H1 (cell line): Measurements from ENCODE around the gene ZFTA. TPM values are rescaled to one million over a fixed set of nuclear protein-coding genes. Genes with fewer than 3 reads are reported as not detected.

Source experiments
- CTCF ChIA-PET: fragments of 300-600 bp; sonication (Branson Sonifier 250); formaldehyde crosslinking; loops from one replicate; lab custom pipeline; 2021; ENCODE audit not compliant: partially characterized antibody; lab: Charles Lee
- POLR2A ChIA-PET: fragments of 300-600 bp; sonication (Branson Sonifier 250); formaldehyde crosslinking; loops from one replicate; lab custom pipeline; 2021; ENCODE audit warnings: inconsistent platforms; ENCODE audit not compliant: partially characterized antibody; lab: Charles Lee
- DNase-seq, 2 experiments: peaks; one replicate each; pipeline versions ENCODE4 v3.0.0 to v3.0.0-alpha.2; 2010 to 2022; ENCODE audit warnings: low spot score in 2 of 2, low read depth in 1 of 2, mixed read lengths in 1 of 2
- FAIRE-seq: peaks from 2 replicates; lab custom pipeline; 2011; peaks lifted over from hg19 to GRCh38; lab: Jason Lieb, UNC
- H2AFZ ChIP-seq: 2 replicates; pipeline ENCODE4 v1.8.1; 2012; ENCODE audit warnings: low read length, inconsistent platforms
- H2AK5ac ChIP-seq: 2 replicates; pipeline ENCODE4 v1.6.1; 2013; ENCODE audit warnings: low read depth, low read length
- H2BK120ac ChIP-seq: replicated peaks from 2 replicates; pipeline ENCODE3; 2013; ENCODE audit warnings: low read depth, low read length, inconsistent platforms
- H2BK12ac ChIP-seq: 2 replicates; pipeline ENCODE4 v1.6.1; 2013; ENCODE audit warnings: low read depth, low read length
- H2BK15ac ChIP-seq: 2 replicates; pipeline ENCODE4 v1.6.1; 2013; ENCODE audit warnings: low read length
- H2BK20ac ChIP-seq: 2 replicates; pipeline ENCODE4 v1.6.1; 2013; ENCODE audit warnings: low read length
- H2BK5ac ChIP-seq: 2 replicates; pipeline ENCODE4 v1.6.1; 2013; ENCODE audit warnings: low read depth, low read length
- H3K14ac ChIP-seq: 2 replicates; pipeline ENCODE4 v1.6.1; 2013; ENCODE audit warnings: inconsistent platforms; ENCODE audit not compliant: insufficient read length
- H3K18ac ChIP-seq: 2 replicates; pipeline ENCODE4 v1.6.1; 2013; ENCODE audit warnings: low read length; ENCODE audit errors: extremely low read depth
- H3K23ac ChIP-seq: 2 replicates; pipeline ENCODE4 v1.6.1; 2013; ENCODE audit warnings: inconsistent platforms; ENCODE audit not compliant: insufficient read length
- H3K23me2 ChIP-seq: 2 replicates; pipeline ENCODE4 v1.6.1; 2013; ENCODE audit warnings: low read depth, low read length
- H3K27ac ChIP-seq: 2 replicates; pipeline ENCODE4 v1.6.1; 2011; ENCODE audit warnings: low read depth, low read length, inconsistent platforms
- H3K27me3 ChIP-seq, 4 experiments: replicated peaks in 1 of 4; 1 replicate in 1 of 4; 2 replicates in 3 of 4; pipeline versions ENCODE4 v1.6.1 to v1.8.1; 2011 to 2013; ENCODE audit warnings: low read length in 3 of 4, mild to moderate bottlenecking in 3 of 4, inconsistent platforms in 2 of 4, mixed read lengths in 2 of 4, moderate library complexity in 1 of 4; ENCODE audit not compliant: control insufficient read depth in 3 of 4, insufficient read depth in 3 of 4; ENCODE audit errors: extremely low read depth in 1 of 4
- H3K36me3 ChIP-seq, 4 experiments: 2 replicates each; pipeline versions ENCODE4 v1.6.1 to v1.8.1; 2011 to 2013; ENCODE audit warnings: mild to moderate bottlenecking in 4 of 4, low read length in 3 of 4, moderate library complexity in 2 of 4, control low read depth in 1 of 4, inconsistent platforms in 1 of 4; ENCODE audit not compliant: insufficient read depth in 4 of 4, control insufficient read depth in 2 of 4
- H3K4ac ChIP-seq: replicated peaks from 2 replicates; pipeline ENCODE3; 2013; ENCODE audit warnings: low read length, low read depth, mixed read lengths, inconsistent platforms; ENCODE audit not compliant: insufficient read length
- H3K4me1 ChIP-seq, 4 experiments: replicated peaks in 1 of 4; 1 replicate in 1 of 4; 2 replicates in 3 of 4; pipeline versions ENCODE4 v1.6.1 to v1.8.1; 2011 to 2013; ENCODE audit warnings: low read length in 3 of 4, inconsistent platforms in 2 of 4, mixed read lengths in 1 of 4; ENCODE audit not compliant: insufficient read depth in 4 of 4, control insufficient read depth in 3 of 4
- H3K4me2 ChIP-seq, 2 experiments: 2 replicates each; pipeline versions ENCODE4 v1.6.1 to v1.8.1; 2011 to 2013; ENCODE audit warnings: low read depth in 2 of 2, low read length in 2 of 2, control low read depth in 1 of 2, inconsistent platforms in 1 of 2, mild to moderate bottlenecking in 1 of 2; ENCODE audit not compliant: insufficient read depth in 1 of 2
- H3K4me3 ChIP-seq, 4 experiments: fragments of 200-600, 300-600 bp in 1 of 4; sonication (generic), shearing (Covaris generic), sonication (Bioruptor Twin) in 1 of 4; 2 replicates each; pipeline versions ENCODE4 v1.5.1 to v1.8.1; 2011 to 2016; ENCODE audit warnings: low read length in 4 of 4, low read depth in 3 of 4, control low read depth in 2 of 4, inconsistent platforms in 2 of 4, mild to moderate bottlenecking in 2 of 4, mixed read lengths in 1 of 4, moderate library complexity in 1 of 4; ENCODE audit not compliant: insufficient read depth in 2 of 4; ENCODE audit errors: extremely low read depth in 1 of 4
- H3K56ac ChIP-seq: replicated peaks from 2 replicates; pipeline ENCODE3; 2013; ENCODE audit warnings: low read depth, mild to moderate bottlenecking, mixed read lengths, low read length, inconsistent platforms; ENCODE audit not compliant: insufficient read length
- H3K79me1 ChIP-seq: 2 replicates; pipeline ENCODE4 v1.6.1; 2013; ENCODE audit warnings: low read depth, low read length, control low read depth
- H3K79me2 ChIP-seq, 2 experiments: 2 replicates each; pipeline versions ENCODE4 v1.6.1 to v1.8.1; 2012 to 2013; ENCODE audit warnings: low read length in 2 of 2, mild to moderate bottlenecking in 2 of 2, inconsistent platforms in 1 of 2; ENCODE audit not compliant: insufficient read depth in 2 of 2, control insufficient read depth in 1 of 2
- H3K9ac ChIP-seq, 4 experiments: replicated peaks in 1 of 4; 1 replicate in 1 of 4; 2 replicates in 3 of 4; pipeline versions ENCODE4 v1.6.1 to v1.8.1; 2011 to 2013; ENCODE audit warnings: low read depth in 3 of 4, low read length in 3 of 4, control low read depth in 2 of 4, mild to moderate bottlenecking in 2 of 4, moderate library complexity in 2 of 4, inconsistent platforms in 1 of 4; ENCODE audit errors: extremely low read depth in 1 of 4
- H3K9me3 ChIP-seq, 2 experiments: 2 replicates each; pipeline versions ENCODE4 v1.6.1 to v1.8.1; 2012 to 2013; ENCODE audit warnings: mild to moderate bottlenecking in 2 of 2, moderate library complexity in 2 of 2, control low read depth in 1 of 2, inconsistent platforms in 1 of 2, low read depth in 1 of 2, low read length in 1 of 2, mixed read lengths in 1 of 2; ENCODE audit not compliant: insufficient read depth in 2 of 2
- H4K20me1 ChIP-seq, 2 experiments: replicated peaks in 1 of 2; 2 replicates each; pipeline versions ENCODE3 to v1.8.1; 2011 to 2013; ENCODE audit warnings: inconsistent platforms in 2 of 2, low read length in 2 of 2, mild to moderate bottlenecking in 1 of 2; ENCODE audit not compliant: insufficient read depth in 2 of 2, control insufficient read depth in 1 of 2
- H4K5ac ChIP-seq: 2 replicates; pipeline ENCODE4 v1.6.1; 2013; ENCODE audit warnings: low read length, low read depth, mixed read lengths, inconsistent platforms; ENCODE audit not compliant: insufficient read length
- H4K8ac ChIP-seq: 2 replicates; pipeline ENCODE4 v1.8.0; 2013; ENCODE audit warnings: mild to moderate bottlenecking, moderate library complexity, low read length, inconsistent platforms; ENCODE audit not compliant: insufficient read depth; ENCODE audit errors: extremely low read depth
- H4K91ac ChIP-seq: replicated peaks from 2 replicates; pipeline ENCODE3; 2013; ENCODE audit warnings: low read length, mixed read lengths, inconsistent platforms; ENCODE audit not compliant: insufficient read length
- CBX5 ChIP-seq: fragments of 300-800, 300-1000 bp; sonication (generic); IDR thresholded peaks from 2 replicates; pipeline ENCODE4 v1.7.1; 2016; ENCODE audit warnings: antibody characterized with exemption, low read length, low read depth
- KDM5A ChIP-seq: fragments of 200-600 bp; IDR thresholded peaks from 2 replicates; pipeline ENCODE4 v1.7.1; 2012; ENCODE audit warnings: mild to moderate bottlenecking, low read length, inconsistent platforms, mixed read lengths
- NANOG ChIP-seq: IDR thresholded peaks from 2 replicates; pipeline ENCODE4 v1.6.1; 2011; ENCODE audit warnings: low read length, low read depth, mild to moderate bottlenecking, inconsistent platforms; ENCODE audit not compliant: insufficient read depth, poor library complexity, severe bottlenecking
- POLR2AphosphoS5 ChIP-seq: IDR thresholded peaks from 2 replicates; pipeline ENCODE4 v1.6.1; 2011; ENCODE audit warnings: low read depth, low read length
- RXRA ChIP-seq: IDR thresholded peaks from 2 replicates; pipeline ENCODE4 v1.6.1; 2011; ENCODE audit warnings: low read depth, mild to moderate bottlenecking, low read length, moderate library complexity; ENCODE audit not compliant: insufficient read depth
- SIN3A ChIP-seq, 2 experiments: IDR thresholded peaks in 1 of 2; conservative IDR thresholded peaks in 1 of 2; 2 replicates each; pipeline ENCODE4 v1.6.1; 2011 to 2012; ENCODE audit warnings: low read length in 2 of 2, improper control_type of control experiment in 1 of 2, low read depth in 1 of 2, mild to moderate bottlenecking in 1 of 2
- YY1 ChIP-seq: IDR thresholded peaks from 2 replicates; pipeline ENCODE4 v1.6.1; 2011; ENCODE audit warnings: low read depth, mild to moderate bottlenecking, low read length
- WGBS, 2 experiments: shearing (Covaris generic) in 1 of 2; methylation state at CpG; one replicate each; pipeline versions ENCODE4 v1.1.6 to v1.1.7; 2013 to 2015; ENCODE audit warnings: low lambda C conversion rate in 2 of 2, mixed read lengths in 2 of 2, inconsistent platforms in 1 of 2, low coverage in 1 of 2, missing lambda C conversion rate in 1 of 2; ENCODE audit not compliant: insufficient replicate concordance in 2 of 2, insufficient coverage in 1 of 2, insufficient read length in 1 of 2; ENCODE audit errors: extremely low coverage in 1 of 2, missing lambda C conversion rate in 1 of 2; 5-methylcytosine and 5-hydroxymethylcytosine counted together
- polyA plus RNA-seq, 7 experiments: library from polyadenylated mRNA; depleted of rRNA in 3 of 7; stranded (reverse) in 5 of 7; unstranded in 2 of 7; fragments of >200 nt in 5 of 7; fragments of 200-250 nt in 2 of 7; gene quantifications; 1 replicate in 5 of 7; 2 replicates in 1 of 7; 4 replicates in 1 of 7; pipeline versions ENCODE4 v1.2.1 to v1.2.3, GENCODE V29; 2011 to 2013; ENCODE audit warnings: missing spikeins in 2 of 7, mixed read lengths in 2 of 7
- total RNA-seq: library from RNA; stranded (reverse); fragmentation: NEBNext Ultra II Directional; extraction: Animal tissue kit (Norgen Biotek cat#: 25700); gene quantifications from 2 replicates; pipeline ENCODE4 v1.2.1, GENCODE V29; 2021

The ZFTA gene
- total and polyA plus RNA-seq, 2 of the 8 experiments (the other 6 are each of a cell fraction or from before 2014, with no cell fraction given), result 9.5 to 34.0 TPM

DNA sequence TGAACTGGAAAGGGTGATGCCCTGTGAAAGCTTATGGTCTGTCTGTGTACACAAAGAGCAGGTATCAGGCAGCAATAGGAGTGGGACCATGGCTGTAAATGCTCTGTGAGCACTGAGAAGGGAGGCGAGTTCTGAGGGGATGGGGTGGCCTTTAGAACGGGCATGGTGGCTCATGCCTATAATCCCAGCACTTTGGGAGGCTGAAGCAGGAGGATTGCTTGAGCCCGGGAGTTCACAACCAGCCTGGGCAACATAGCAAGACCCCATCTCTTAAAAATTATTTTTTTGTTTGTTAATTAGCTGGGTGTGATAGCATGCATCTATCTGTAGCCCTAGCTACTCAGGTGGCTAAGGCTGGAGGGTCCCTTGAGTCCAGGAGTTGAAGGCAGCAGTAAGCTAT lies 48.2 kb upstream of the ZFTA start:
- CTCF ChIA-PET, result interaction anchor here (0.7 to 4.3 kb wide), 4 partner anchors 13 to 1076 kb away, joined by 3 to 17 read pairs (median 5); no protein-coding TSS in a partner anchor

More for the DNA sequence above, 48.2 kb upstream of the ZFTA start:
- Histone ChIP-seq H3K4me2 (no peak overlapping the region), H2BK5ac (peak overlapping the region; percentile 30; the same call in 1 of the 2 replicates), H4K91ac (no peak overlapping the region), H3K4me3 (no peak overlapping the region), H3K27me3 (no peaks in the 10 kb centered on the region; a peak in 1 of 7 replicates), H3K4ac (no peak overlapping the region), H3K9me3 (no peaks in the 10 kb centered on the region), H3K23me2 (peaks cover 13% of the 10 kb centered on the region; the same call in 1 of the 2 replicates), H4K8ac (no peak overlapping the region), H3K9ac (no peak overlapping the region), H3K4me1 (peaks cover 4 to 16% (median 9%) of the 10 kb centered on the region in 4 experiments; a peak in 6 of 7 replicates), H2AFZ (no peak overlapping the region), H2BK12ac (no peak overlapping the region), H2BK20ac (no peak overlapping the region), H3K18ac (no peak overlapping the region), H2BK15ac (no peak overlapping the region), H3K79me2 (peaks cover 16 to 45% of the 10 kb centered on the region in 2 experiments)
- WGBS, 2 experiments, result 93% methylated on average over 3 of the region's 3 CpGs; no CpG with 5 or more reads in 1 of the 2 experiments
- TF ChIP-seq SIN3A (conservative IDR thresholded peaks at IDR 0.05 in 1 of 2, IDR thresholded peaks at IDR 0.05 in 1 of 2; ENCODE audit: low read depth in 1 of 2, low read length in 2 of 2) (no peak), POLR2AphosphoS5 (no peak), YY1 (no peak), NANOG (no peak), CBX5 (no peak), KDM5A (no peak), RXRA (no peak)
- TF ChIP-seq, all 59 proteins: peak for 0
- no peak overlapping the region for H3K56ac ChIP-seq
- H4K20me1 ChIP-seq, result peaks cover 17 to 32% of the 10 kb centered on the region in 2 experiments
- peaks cover 29% of the 10 kb centered on the region for H3K79me1 ChIP-seq
- H2AK5ac ChIP-seq, result no peak overlapping the region
- no peak overlapping the region for H4K5ac ChIP-seq
- POLR2A ChIA-PET, result interaction anchor here (0.9 to 9.0 kb wide), 7 partner anchors 12 to 162 kb away, joined by 3 to 85 read pairs (median 3); partner anchors contain the start of gene ZFTA
- FAIRE-seq (no peak), DNase-seq (no peak)
- no peak overlapping the region for H2BK120ac ChIP-seq
- peaks cover 36 to 54% (median 48%) of the 10 kb centered on the region in 4 experiments for H3K36me3 ChIP-seq
- H3K27ac ChIP-seq, result no peak overlapping the region
- H3K23ac ChIP-seq, result no peak overlapping the region
- H3K14ac ChIP-seq, result no peak overlapping the region
